ENCODE measurements around the gene HOXA2.

HOXA2 gene

GRCh38 chr7:27143023-27143949 is 40.8 kb upstream of the HOXA2 start, which contains the start of gene HOXA5:
HOXA5 (minus strand) TSS chr7:27143681; CDS start chr7:27143607, 74 bp downstream.
- Histone ChIP-seq H3K4me2 (ENCODE audit: low read depth, low read length, poor library complexity, severe bottlenecking) (no peak within 1 kb of the TSS), H3K9me2 (replicated peaks; ENCODE audit: insufficient read depth, low read length) (no peaks in the 10 kb centered on the region), H3K79me2 (ENCODE audit: insufficient read depth, low read length) (no peaks in the 10 kb centered on the region; the same call in 1 of the 2 replicates), H3F3A (ENCODE audit: insufficient read depth) (no peaks in the 10 kb centered on the region), H3K9me3 (ENCODE audit: insufficient read depth, low read length) (no peaks in the 10 kb centered on the region), H2AFZ (ENCODE audit: low read depth, low read length, severe bottlenecking) (no peak within 1 kb of the TSS), H3K36me3 (ENCODE audit: low read length) (no peaks in the 10 kb centered on the region), H3K27ac (ENCODE audit: low read depth, low read length) (no peak within 1 kb of the TSS), H3K9ac (ENCODE audit: low read length) (no peak within 1 kb of the TSS), H3K4me3 (ENCODE audit: insufficient read depth, low read length, poor library complexity, severe bottlenecking) (no peak within 1 kb of the TSS), H3K27me3 (ENCODE audit: low read length) (no peaks in the 10 kb centered on the region), H4K20me1 (ENCODE audit: low read depth, low read length) (no peaks in the 10 kb centered on the region)
- no peak for TF ChIP-seq CTCF (IDR thresholded peaks at IDR 0.05; ENCODE audit: insufficient read depth, low read length, poor library complexity, severe bottlenecking)
- no peak for TF ChIP-seq EZH2phosphoT487 (conservative IDR thresholded peaks at IDR 0.05; ENCODE audit: low read length)

GRCh38 chr7:27142580-27143022 is 40.1 kb upstream of the HOXA2 start:
- TF ChIP-seq EZH2phosphoT487 (conservative IDR thresholded peaks at IDR 0.05; ENCODE audit: low read length) (no peak), CTCF (IDR thresholded peaks at IDR 0.05; ENCODE audit: insufficient read depth, low read length, poor library complexity, severe bottlenecking) (no peak)
- H3K9ac ChIP-seq (ENCODE audit: low read length) = no peak overlapping the region
- no peak overlapping the region for H3K27ac ChIP-seq (ENCODE audit: low read depth, low read length)
- H3F3A ChIP-seq (ENCODE audit: insufficient read depth) = no peaks in the 10 kb centered on the region
- no peaks in the 10 kb centered on the region for H3K9me2 ChIP-seq (replicated peaks; ENCODE audit: insufficient read depth, low read length)
- H4K20me1 ChIP-seq (ENCODE audit: low read depth, low read length) = no peaks in the 10 kb centered on the region
- H3K4me3 ChIP-seq (ENCODE audit: insufficient read depth, low read length, poor library complexity, severe bottlenecking) = no peak overlapping the region
- no peaks in the 10 kb centered on the region for H3K27me3 ChIP-seq (ENCODE audit: low read length)
- H2AFZ ChIP-seq (ENCODE audit: low read depth, low read length, severe bottlenecking) = no peak overlapping the region
- H3K4me2 ChIP-seq (ENCODE audit: low read depth, low read length, poor library complexity, severe bottlenecking) = no peak overlapping the region
- H3K9me3 ChIP-seq (ENCODE audit: insufficient read depth, low read length) = no peaks in the 10 kb centered on the region
- H3K36me3 ChIP-seq (ENCODE audit: low read length) = no peaks in the 10 kb centered on the region
- no peaks in the 10 kb centered on the region for H3K79me2 ChIP-seq (ENCODE audit: insufficient read depth, low read length)

- Histone ChIP-seq H3K4me2 (ENCODE audit: low read depth, low read length, poor library complexity, severe bottlenecking) (no peak overlapping the region), H2AFZ (ENCODE audit: low read depth, low read length, severe bottlenecking) (no peak overlapping the region), H3K9me2 (replicated peaks; ENCODE audit: insufficient read depth, low read length) (no peaks in the 10 kb centered on the region), H3K27me3 (ENCODE audit: low read length) (no peaks in the 10 kb centered on the region), H4K20me1 (ENCODE audit: low read depth, low read length) (no peaks in the 10 kb centered on the region), H3F3A (ENCODE audit: insufficient read depth) (no peaks in the 10 kb centered on the region), H3K4me3 (ENCODE audit: insufficient read depth, low read length, poor library complexity, severe bottlenecking) (no peak overlapping the region), H3K9me3 (ENCODE audit: insufficient read depth, low read length) (no peaks in the 10 kb centered on the region), H3K27ac (ENCODE audit: low read depth, low read length) (no peak overlapping the region), H3K9ac (ENCODE audit: low read length) (no peak overlapping the region), H3K79me2 (ENCODE audit: insufficient read depth, low read length) (no peaks in the 10 kb centered on the region), H3K36me3 (ENCODE audit: low read length) (no peaks in the 10 kb centered on the region)
- no peak for TF ChIP-seq CTCF (IDR thresholded peaks at IDR 0.05; ENCODE audit: insufficient read depth, low read length, poor library complexity, severe bottlenecking)
- no peak for TF ChIP-seq EZH2phosphoT487 (conservative IDR thresholded peaks at IDR 0.05; ENCODE audit: low read length)
These were observed 39.6 kb upstream of the HOXA2 start for GRCh38 chr7:27141923-27142579.

Measured in SU-DHL-6 (cell line).